ENCODE results near the gene ADA.

ADA gene

DNA sequence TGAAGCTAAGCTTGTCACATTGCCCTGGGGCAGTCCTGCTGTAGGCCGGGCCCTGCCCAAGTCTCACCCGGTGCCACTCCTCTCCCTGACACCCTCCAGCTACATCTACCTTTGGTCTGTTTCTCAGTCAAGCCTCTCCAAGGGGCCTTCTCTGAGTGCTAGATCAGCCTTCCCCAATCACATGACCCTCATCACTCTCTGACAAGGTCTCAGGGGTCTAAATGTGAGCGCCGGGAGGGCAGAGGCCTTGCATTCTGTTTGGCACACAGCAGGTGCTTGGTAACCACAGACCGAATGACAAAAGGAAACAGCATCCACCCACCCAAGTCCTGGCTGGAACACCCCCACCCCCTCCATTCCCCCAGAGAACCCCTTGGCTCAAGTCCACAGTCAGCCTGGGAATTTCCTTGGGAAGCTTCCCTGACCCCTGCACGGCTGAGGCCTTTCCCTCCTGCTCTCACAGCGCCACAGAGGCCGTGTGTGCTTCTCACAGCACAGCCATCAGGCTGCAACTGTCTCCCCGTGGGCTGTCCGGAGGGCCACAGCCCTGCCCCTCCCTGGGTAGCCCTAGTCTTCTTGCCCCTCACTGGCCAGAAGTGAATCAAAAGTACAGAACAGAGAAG lies 36.2 kb downstream of the ADA start:
- Mint-ChIP-seq H3K4me1 (ENCODE audit: low read depth) (peaks cover 57% of the 10 kb centered on the region), H3K27ac (peak overlapping the region; percentile 82), H3K36me3 (ENCODE audit: low read depth) (peaks cover 30% of the 10 kb centered on the region), H3K9me3 (no peaks in the 10 kb centered on the region), H3K27me3 (no peaks in the 10 kb centered on the region), H3K4me3 (no peak overlapping the region)
- no peak for DNase-seq

DNA sequence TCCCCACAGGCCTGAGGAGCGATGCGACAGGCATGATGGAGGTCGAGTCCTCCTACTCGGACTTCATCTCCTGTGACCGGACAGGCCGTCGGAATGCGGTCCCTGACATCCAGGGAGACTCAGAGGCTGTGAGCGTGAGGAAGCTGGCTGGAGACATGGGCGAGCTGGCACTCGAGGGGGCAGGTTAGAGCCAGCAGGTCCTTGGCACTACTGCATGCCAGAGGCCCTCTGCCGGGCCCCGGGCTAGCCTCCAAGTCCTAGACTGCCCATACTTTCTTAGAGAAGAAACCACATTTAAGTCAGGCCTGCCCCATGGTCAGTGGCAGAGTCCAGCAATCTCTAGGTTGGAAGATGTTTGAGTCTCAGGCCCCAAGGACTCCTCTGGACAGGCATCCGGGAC lies 37.0 kb downstream of the ADA start:
- Mint-ChIP-seq H3K4me3 (no peak overlapping the region), H3K27me3 (no peaks in the 10 kb centered on the region), H3K36me3 (ENCODE audit: low read depth) (peaks cover 23% of the 10 kb centered on the region), H3K9me3 (no peaks in the 10 kb centered on the region), H3K4me1 (ENCODE audit: low read depth) (peaks cover 60% of the 10 kb centered on the region), H3K27ac (peak overlapping the region; percentile 82)
- no peak for DNase-seq

DNA sequence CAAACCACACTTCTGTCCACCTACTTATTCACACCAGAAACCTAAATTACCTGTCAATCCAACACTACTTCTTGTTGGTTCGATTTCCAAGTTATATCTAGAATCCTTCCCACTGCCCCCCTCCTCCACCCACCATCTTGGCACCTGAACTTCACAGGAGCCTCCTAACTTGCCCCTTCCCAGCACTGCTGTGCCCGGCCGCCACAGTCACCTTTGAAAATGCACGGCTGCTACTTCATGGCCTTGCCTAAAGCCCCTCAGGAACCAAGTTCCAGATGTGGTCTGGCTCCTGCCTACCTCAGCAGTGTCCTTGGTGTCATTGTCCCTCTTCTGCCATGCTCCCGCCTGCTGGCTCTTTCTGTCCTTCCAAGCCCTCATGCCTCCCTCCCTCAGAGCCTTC lies 37.9 kb downstream of the ADA start:
- no peaks in the 10 kb centered on the region for H3K27me3 Mint-ChIP-seq
- H3K4me3 Mint-ChIP-seq, result no peak overlapping the region
- peak overlapping the region; percentile 11 for H3K27ac Mint-ChIP-seq
- peaks cover 16% of the 10 kb centered on the region for H3K36me3 Mint-ChIP-seq (ENCODE audit: low read depth)
- H3K9me3 Mint-ChIP-seq, result no peaks in the 10 kb centered on the region
- peaks cover 51% of the 10 kb centered on the region for H3K4me1 Mint-ChIP-seq (ENCODE audit: low read depth)
- DNase-seq, result no peak

DNA sequence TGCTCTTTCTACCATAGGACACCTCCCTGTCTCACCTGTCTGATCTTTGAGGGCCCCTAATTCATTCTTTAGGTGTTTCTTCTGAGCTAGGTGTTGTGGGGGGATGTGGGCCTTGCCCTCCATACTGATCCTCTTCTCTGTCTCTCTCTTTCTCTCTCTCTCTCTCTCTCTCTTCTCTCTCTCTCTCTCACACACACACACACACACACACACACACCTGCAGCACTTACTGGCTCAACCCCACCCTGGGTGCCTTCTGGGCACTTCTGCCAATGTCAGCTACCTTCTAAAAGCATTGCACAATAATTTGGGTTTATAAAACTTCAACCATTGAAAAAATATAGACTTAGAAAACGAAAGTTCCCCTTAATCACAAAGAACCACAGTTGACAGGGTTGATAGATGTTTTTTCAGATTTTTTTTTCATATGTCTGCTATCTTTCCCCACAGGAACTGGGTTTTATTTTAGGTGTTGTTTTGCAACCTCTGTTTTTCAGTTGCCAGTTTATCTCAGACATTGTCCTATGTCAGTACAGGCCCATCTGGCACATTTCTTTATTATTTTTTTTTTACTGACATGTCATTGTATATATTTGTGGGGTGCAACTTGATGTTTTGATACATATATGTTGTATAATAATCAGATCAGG lies 41.1 kb downstream of the ADA start:
- Mint-ChIP-seq H3K4me1 (ENCODE audit: low read depth) (peaks cover 29% of the 10 kb centered on the region), H3K27me3 (no peaks in the 10 kb centered on the region), H3K4me3 (no peak overlapping the region), H3K9me3 (no peaks in the 10 kb centered on the region), H3K27ac (peak overlapping the region; percentile 91), H3K36me3 (ENCODE audit: low read depth) (peaks cover 10% of the 10 kb centered on the region)
- no peak for DNase-seq

DNA sequence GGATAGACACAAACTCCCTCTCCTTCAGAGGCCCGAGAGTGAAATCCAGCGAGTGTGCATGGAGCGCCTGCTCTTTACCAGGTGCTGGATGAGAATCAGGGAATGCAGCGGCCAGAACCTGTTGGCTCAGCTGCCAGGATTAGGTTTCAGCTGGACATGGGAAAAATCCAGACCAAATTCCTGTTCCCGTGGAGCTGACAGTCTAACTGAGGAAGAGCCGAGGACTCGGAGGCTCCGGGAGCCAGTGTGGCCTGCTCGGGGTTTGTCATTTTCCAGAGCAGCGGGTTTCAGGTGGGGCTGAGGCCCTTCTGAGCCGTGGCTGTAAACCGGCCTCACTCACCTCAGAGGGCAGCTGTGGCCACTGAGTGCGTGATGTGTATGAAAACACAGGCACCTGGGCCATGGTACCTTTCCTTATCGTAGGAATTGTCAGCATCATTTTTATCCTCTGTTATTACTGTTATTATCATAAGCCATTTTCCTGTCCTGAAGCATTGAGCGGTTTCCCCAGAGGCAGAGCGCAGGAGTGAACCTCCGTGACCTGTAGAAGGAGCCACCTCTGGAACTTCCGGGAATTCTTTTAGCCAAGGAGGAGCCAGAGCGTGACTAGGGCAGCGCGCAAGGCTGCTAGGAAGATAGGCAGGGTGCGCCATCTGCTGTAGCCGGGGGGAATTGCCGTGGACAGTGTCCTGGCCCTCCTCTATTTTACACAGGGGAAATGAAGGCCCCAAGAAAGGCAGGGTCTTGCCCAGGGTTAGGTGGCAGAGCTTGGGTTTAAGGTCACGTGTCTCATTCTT lies 41.8 kb downstream of the ADA start:
- no peak overlapping the region for H3K4me3 Mint-ChIP-seq
- no peaks in the 10 kb centered on the region for H3K9me3 Mint-ChIP-seq
- peaks cover 21% of the 10 kb centered on the region for H3K4me1 Mint-ChIP-seq (ENCODE audit: low read depth)
- peaks cover 6% of the 10 kb centered on the region for H3K36me3 Mint-ChIP-seq (ENCODE audit: low read depth)
- peak overlapping the region; percentile 91 for H3K27ac Mint-ChIP-seq
- H3K27me3 Mint-ChIP-seq, result no peaks in the 10 kb centered on the region
- peak; percentile 92 for DNase-seq

DNA sequence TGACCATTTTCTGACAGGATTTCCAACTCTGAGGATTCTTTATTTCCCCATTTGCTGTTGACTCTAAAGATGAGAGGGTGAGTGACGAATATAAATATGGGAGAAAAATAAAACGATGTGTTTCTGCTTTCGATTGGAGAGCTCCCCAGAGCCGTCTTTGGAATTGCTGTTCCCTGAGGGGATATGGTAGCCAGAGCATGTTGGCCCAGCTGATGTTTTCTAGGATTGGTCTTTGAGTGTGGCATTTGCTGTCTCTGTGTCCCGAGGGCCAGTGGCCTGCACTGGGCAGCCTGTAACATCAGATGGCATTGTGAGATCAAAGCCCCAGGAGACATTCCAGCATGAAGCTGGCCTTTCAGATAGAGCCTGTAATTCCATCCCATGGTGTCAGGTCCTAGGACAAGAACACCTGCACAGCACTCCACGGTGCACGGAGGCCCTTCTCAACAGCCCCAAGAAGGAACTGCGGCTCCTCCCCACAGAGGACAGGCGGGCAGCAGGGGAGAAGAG lies 42.4 kb downstream of the ADA start:
- peaks cover 2% of the 10 kb centered on the region for H3K36me3 Mint-ChIP-seq (ENCODE audit: low read depth)
- no peak overlapping the region for H3K4me3 Mint-ChIP-seq
- no peaks in the 10 kb centered on the region for H3K27me3 Mint-ChIP-seq
- DNase-seq, result no peak
- no peaks in the 10 kb centered on the region for H3K9me3 Mint-ChIP-seq
- peaks cover 17% of the 10 kb centered on the region for H3K4me1 Mint-ChIP-seq (ENCODE audit: low read depth)
- no peak overlapping the region for H3K27ac Mint-ChIP-seq

DNA sequence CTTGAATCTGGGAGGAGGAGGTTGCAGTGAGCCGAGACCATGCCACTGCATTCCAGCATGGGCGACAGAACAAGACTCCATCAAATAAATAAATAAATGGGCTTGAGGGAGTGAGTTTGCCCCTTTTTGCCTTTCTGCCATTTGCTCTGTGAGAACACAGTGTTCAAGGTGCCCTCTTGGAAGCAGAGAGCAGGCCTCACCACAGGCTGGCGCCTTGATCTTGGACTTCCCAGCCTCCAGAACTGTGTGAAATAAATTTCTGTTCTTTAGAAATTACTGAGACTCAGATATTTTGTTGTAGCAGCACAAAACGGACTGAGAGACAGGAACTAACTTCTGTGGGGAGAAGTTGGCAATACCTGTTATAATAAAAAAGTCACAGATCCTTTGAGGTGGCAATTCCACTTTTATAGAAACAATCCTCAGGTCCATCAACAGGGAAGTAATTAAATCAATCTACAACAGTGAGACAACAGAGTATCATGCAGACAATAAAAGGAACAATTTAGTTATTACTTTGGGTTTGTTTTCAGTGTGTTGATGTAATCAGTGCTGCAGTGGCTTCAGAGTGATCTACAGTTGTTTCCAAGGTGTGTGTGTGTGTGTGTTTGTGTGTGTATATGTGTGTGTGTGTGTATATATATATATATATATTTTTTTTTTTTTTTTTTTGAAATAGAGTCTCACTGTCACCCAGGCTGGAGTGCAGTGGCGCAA lies 44.6 kb downstream of the ADA start:
- peaks cover 17% of the 10 kb centered on the region for H3K4me1 Mint-ChIP-seq (ENCODE audit: low read depth)
- H3K4me3 Mint-ChIP-seq, result no peak overlapping the region
- no peaks in the 10 kb centered on the region for H3K27me3 Mint-ChIP-seq
- no peaks in the 10 kb centered on the region for H3K9me3 Mint-ChIP-seq
- no peaks in the 10 kb centered on the region for H3K36me3 Mint-ChIP-seq (ENCODE audit: low read depth)
- no peak overlapping the region for H3K27ac Mint-ChIP-seq
- DNase-seq, result no peak

DNA sequence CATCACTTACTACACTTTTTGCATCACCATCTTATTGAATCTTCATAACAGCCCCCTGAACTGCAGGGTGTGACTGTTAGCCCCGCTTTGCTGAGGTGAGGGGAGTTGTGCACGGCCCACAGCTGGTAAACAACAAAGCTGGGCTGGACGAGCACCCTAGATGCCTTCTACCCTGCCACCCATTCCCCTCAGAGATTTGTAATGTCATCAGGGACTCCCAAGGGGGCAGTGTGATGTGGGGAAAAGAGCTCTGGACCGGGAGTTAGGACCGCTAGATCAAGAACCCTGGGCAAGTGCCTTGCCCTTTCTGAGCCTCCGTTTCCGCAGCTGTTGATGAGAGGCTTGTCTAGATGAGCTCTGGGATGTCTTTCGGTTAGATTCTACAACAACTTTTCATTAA lies 48.2 kb downstream of the ADA start:
- no peak for DNase-seq
- Mint-ChIP-seq H3K4me3 (no peak overlapping the region), H3K36me3 (ENCODE audit: low read depth) (no peaks in the 10 kb centered on the region), H3K27me3 (no peaks in the 10 kb centered on the region), H3K9me3 (no peaks in the 10 kb centered on the region), H3K4me1 (ENCODE audit: low read depth) (peaks cover 14% of the 10 kb centered on the region), H3K27ac (no peak overlapping the region)

DNA sequence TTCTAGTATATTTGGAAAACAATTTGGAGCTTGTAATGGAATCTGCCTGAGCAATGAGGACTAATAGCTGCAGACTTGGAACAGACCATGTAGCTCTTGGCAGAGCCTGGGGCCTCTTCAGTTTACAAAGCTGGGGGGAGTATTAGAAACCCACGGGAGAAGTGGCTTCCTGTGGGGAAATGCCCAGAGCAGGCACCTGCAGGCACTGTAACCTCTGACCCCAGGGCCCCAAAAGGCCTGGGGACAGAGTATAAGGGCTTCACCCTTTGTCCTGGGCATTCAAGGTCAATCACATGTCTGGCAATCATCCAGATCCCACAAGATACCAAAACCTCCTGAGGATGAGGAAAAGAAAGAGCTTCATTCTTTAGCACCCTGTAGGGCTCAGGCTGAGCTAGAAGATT lies 49.7 kb downstream of the ADA start:
- Mint-ChIP-seq H3K4me3 (no peak overlapping the region), H3K9me3 (no peaks in the 10 kb centered on the region), H3K27ac (no peak overlapping the region), H3K4me1 (ENCODE audit: low read depth) (peaks cover 18% of the 10 kb centered on the region), H3K27me3 (no peaks in the 10 kb centered on the region), H3K36me3 (ENCODE audit: low read depth) (no peaks in the 10 kb centered on the region)
- DNase-seq, result no peak

DNA sequence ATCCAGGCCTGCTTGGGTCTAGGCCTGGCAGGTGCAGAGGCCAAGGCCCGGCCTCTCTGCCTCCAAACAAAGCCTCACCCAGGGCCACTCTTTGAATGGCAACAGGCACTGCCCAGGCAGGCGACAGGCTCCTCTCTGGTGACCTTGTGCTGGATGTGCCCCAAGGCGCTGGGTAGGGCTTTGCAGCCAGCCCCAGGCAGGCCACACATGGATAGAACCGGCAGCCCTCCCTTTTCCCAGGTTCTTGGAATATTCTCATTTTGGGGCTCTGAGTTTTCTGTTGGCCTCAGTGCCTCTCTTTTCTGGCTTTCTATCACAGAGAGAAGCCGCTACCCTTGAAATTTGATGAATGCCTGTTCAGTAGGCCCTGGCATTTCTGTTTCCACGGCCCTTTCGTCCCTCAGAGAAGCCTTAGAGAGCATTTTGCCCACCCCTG lies 50.2 kb downstream of the ADA start:
- no peak for DNase-seq
- no peak overlapping the region for H3K27ac Mint-ChIP-seq

DNA sequence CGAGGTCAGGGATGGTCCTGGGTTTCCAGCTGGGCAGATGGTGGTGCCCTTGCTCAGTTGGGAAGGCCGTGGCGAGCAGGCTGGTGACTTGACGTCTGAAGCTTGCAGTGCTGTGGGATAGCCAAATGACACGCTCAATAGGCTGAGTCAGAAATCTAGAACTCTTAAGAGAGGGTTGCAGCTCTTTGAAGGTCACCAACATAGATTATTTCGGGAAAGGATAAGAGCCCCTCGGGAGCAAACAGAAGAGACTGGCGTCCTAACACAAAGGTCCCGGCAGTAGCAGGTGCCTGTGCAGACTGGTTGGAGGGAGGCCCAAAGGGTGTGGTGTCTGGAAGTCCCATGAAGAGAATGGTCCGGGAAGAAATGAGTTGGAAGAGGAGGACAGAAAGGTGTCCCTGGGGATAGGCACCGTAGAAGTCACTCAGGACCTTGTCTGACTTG lies 50.7 kb downstream of the ADA start:
- no peaks in the 10 kb centered on the region for H3K9me3 Mint-ChIP-seq
- H3K27me3 Mint-ChIP-seq, result no peaks in the 10 kb centered on the region
- no peak overlapping the region for H3K4me3 Mint-ChIP-seq
- H3K36me3 Mint-ChIP-seq (ENCODE audit: low read depth), result no peaks in the 10 kb centered on the region
- H3K27ac Mint-ChIP-seq, result no peak overlapping the region
- H3K4me1 Mint-ChIP-seq (ENCODE audit: low read depth), result peaks cover 18% of the 10 kb centered on the region
- no peak for DNase-seq

More for the DNA sequence above, 50.2 kb downstream of the ADA start:
- H3K9me3 Mint-ChIP-seq, result no peaks in the 10 kb centered on the region
- H3K27me3 Mint-ChIP-seq, result no peaks in the 10 kb centered on the region
- H3K36me3 Mint-ChIP-seq (ENCODE audit: low read depth), result no peaks in the 10 kb centered on the region
- H3K4me3 Mint-ChIP-seq, result no peak overlapping the region
- peaks cover 18% of the 10 kb centered on the region for H3K4me1 Mint-ChIP-seq (ENCODE audit: low read depth)

DNA sequence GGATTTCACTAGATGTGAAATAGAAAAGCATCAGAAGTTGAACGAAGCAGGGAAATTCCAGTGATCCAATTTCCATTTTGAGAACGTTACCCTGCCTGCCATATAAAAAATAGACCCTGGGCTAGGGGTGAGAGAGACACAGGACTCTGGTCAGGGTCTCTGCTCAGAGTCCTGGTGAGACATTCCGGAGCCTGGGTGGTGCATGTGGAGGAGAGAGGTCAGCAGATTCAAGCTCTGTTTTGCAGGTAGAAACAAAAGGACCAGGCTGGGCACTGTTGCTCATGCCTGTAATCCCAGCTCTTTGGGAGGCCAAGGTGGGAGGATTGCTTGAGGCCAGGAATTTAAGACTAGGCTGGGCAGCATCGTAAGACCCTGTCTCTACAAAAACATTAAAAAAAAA lies 51.2 kb downstream of the ADA start:
- DNase-seq, result no peak
- H3K4me3 Mint-ChIP-seq, result no peak overlapping the region
- no peaks in the 10 kb centered on the region for H3K9me3 Mint-ChIP-seq
- H3K27me3 Mint-ChIP-seq, result no peaks in the 10 kb centered on the region
- peaks cover 18% of the 10 kb centered on the region for H3K4me1 Mint-ChIP-seq (ENCODE audit: low read depth)
- H3K36me3 Mint-ChIP-seq (ENCODE audit: low read depth), result no peaks in the 10 kb centered on the region
- no peak overlapping the region for H3K27ac Mint-ChIP-seq

DNA sequence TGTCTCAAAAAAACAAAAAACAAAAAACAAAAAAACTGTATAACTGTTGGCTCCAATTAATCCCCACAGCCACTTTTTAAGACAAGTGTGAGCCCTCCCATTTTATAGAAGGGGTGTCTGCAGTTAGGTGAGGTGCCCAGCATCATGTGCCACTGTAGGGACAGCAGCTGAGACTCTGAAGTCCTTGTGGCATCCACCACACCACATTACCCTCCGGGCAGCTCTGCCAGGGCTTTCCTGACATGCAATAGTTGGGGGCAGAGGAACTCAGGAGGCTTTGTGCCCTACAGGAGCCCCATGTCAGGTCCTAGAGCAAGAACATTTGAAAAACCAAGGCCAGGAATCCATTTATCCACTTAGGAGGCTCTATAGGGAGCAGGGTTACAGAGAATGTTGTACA lies 51.8 kb downstream of the ADA start:
- Mint-ChIP-seq H3K27me3 (no peaks in the 10 kb centered on the region), H3K4me1 (ENCODE audit: low read depth) (peaks cover 18% of the 10 kb centered on the region), H3K4me3 (no peak overlapping the region), H3K27ac (no peak overlapping the region), H3K9me3 (no peaks in the 10 kb centered on the region), H3K36me3 (ENCODE audit: low read depth) (no peaks in the 10 kb centered on the region)
- DNase-seq, result no peak

All from activated T-cell treated with anti-CD3 and anti-CD28 coated beads, Interleukin-2, amount 50 U/mL, for 24 hours (primary cell).